ENCODE data around the gene CNTRL. TPM values are rescaled to one million over a fixed set of nuclear protein-coding genes. Genes with fewer than 3 reads are reported as not detected.

Gene CNTRL
- polyA plus RNA-seq, 1 donor from 2014 or later: 16.0 TPM

DNA sequence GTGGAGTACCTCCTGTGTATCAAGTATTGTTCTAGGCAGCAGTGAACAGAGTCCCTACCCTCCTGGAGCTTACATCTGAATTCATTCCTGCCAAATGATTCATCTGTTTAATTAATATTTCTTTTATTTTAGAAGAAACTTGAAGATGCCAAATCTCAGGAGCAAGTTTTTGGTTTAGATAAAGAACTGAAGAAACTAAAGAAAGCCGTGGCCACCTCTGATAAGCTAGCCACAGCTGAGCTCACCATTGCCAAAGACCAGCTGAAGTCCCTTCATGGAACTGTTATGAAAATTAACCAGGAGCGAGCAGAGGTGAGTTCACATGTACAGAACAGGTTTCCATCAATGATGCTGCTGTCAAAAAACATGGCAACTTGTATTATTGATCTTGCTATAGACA, 69.0 kb downstream of the CNTRL start:
- Histone ChIP-seq H3K9me3 (ENCODE audit: low read length) (no peaks in the 10 kb centered on the region), H3K9me2 (ENCODE audit: insufficient read depth, low read length) (no peaks in the 10 kb centered on the region), H3K4me2 (ENCODE audit: low read length) (no peak overlapping the region), H4K20me1 (ENCODE audit: insufficient read depth) (no peaks in the 10 kb centered on the region), H3K36me3 (ENCODE audit: insufficient read depth, low read length) (peaks cover 17% of the 10 kb centered on the region), H3K27me3 (ENCODE audit: insufficient read depth, low read depth, low read length) (no peaks in the 10 kb centered on the region), H3K27ac (ENCODE audit: low read length) (no peak overlapping the region), H2AFZ (ENCODE audit: low read depth, low read length) (no peak overlapping the region), H3K9ac (ENCODE audit: low read length) (no peak overlapping the region), H3K79me2 (replicated peaks; ENCODE audit: insufficient read depth, low read length) (no peaks in the 10 kb centered on the region), H3F3A (ENCODE audit: insufficient read depth, low read length, poor library complexity, severe bottlenecking) (no peaks in the 10 kb centered on the region), H3K4me3 (ENCODE audit: low read length) (no peak overlapping the region)
- TF ChIP-seq SMC3 (conservative IDR thresholded peaks at IDR 0.05; ENCODE audit: poor library complexity): no peak
- TF ChIP-seq, protein P1, sequence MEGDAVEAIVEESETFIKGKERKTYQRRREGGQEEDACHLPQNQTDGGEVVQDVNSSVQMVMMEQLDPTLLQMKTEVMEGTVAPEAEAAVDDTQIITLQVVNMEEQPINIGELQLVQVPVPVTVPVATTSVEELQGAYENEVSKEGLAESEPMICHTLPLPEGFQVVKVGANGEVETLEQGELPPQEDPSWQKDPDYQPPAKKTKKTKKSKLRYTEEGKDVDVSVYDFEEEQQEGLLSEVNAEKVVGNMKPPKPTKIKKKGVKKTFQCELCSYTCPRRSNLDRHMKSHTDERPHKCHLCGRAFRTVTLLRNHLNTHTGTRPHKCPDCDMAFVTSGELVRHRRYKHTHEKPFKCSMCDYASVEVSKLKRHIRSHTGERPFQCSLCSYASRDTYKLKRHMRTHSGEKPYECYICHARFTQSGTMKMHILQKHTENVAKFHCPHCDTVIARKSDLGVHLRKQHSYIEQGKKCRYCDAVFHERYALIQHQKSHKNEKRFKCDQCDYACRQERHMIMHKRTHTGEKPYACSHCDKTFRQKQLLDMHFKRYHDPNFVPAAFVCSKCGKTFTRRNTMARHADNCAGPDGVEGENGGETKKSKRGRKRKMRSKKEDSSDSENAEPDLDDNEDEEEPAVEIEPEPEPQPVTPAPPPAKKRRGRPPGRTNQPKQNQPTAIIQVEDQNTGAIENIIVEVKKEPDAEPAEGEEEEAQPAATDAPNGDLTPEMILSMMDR (IDR thresholded peaks at IDR 0.05; ENCODE audit: poor library complexity, severe bottlenecking): no peak
- TF ChIP-seq MXI1 (conservative IDR thresholded peaks at IDR 0.05; ENCODE audit: poor library complexity, severe bottlenecking): no peak
- no peak for TF ChIP-seq EZH2 (IDR thresholded peaks at IDR 0.05; ENCODE audit: borderline replicate concordance, insufficient read depth, low read length, poor library complexity, severe bottlenecking)
- TF ChIP-seq POLR2AphosphoS5 (IDR thresholded peaks at IDR 0.05): no peak
- no peak for TF ChIP-seq EP300 (conservative IDR thresholded peaks at IDR 0.05; ENCODE audit: poor library complexity, severe bottlenecking)
- TF ChIP-seq TAF1 (IDR thresholded peaks at IDR 0.05; ENCODE audit: low read depth): no peak
- TF ChIP-seq RAD21 (conservative IDR thresholded peaks at IDR 0.05): no peak
- TF ChIP-seq, protein P2, sequence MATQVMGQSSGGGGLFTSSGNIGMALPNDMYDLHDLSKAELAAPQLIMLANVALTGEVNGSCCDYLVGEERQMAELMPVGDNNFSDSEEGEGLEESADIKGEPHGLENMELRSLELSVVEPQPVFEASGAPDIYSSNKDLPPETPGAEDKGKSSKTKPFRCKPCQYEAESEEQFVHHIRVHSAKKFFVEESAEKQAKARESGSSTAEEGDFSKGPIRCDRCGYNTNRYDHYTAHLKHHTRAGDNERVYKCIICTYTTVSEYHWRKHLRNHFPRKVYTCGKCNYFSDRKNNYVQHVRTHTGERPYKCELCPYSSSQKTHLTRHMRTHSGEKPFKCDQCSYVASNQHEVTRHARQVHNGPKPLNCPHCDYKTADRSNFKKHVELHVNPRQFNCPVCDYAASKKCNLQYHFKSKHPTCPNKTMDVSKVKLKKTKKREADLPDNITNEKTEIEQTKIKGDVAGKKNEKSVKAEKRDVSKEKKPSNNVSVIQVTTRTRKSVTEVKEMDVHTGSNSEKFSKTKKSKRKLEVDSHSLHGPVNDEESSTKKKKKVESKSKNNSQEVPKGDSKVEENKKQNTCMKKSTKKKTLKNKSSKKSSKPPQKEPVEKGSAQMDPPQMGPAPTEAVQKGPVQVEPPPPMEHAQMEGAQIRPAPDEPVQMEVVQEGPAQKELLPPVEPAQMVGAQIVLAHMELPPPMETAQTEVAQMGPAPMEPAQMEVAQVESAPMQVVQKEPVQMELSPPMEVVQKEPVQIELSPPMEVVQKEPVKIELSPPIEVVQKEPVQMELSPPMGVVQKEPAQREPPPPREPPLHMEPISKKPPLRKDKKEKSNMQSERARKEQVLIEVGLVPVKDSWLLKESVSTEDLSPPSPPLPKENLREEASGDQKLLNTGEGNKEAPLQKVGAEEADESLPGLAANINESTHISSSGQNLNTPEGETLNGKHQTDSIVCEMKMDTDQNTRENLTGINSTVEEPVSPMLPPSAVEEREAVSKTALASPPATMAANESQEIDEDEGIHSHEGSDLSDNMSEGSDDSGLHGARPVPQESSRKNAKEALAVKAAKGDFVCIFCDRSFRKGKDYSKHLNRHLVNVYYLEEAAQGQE (IDR thresholded peaks at IDR 0.05; ENCODE audit: borderline replicate concordance): no peak

DNA sequence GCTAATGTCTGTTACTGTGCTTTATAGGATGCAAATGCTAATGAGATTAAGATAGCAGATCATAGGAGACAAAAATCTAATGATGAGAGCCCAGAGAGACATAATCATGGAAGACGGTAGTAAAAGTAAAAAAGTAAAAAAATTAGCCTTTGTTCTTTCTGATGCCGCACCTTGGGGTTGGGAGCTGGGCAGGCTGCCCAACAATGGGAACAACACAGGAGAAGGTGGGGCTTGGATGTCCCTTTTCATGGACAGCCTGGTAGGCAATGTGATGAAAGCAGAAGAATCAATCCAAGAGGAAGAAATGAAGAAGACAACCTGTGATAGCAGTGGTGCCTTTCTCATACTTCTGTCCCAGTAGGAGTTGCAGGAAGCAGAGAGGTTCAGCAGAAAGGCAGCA, 69.7 kb downstream of the CNTRL start:
- H3K27ac ChIP-seq (ENCODE audit: low read length): no peak overlapping the region
- no peaks in the 10 kb centered on the region for H3K9me2 ChIP-seq (ENCODE audit: insufficient read depth, low read length)
- H3K9ac ChIP-seq (ENCODE audit: low read length): no peak overlapping the region
- no peak overlapping the region for H2AFZ ChIP-seq (ENCODE audit: low read depth, low read length)
- no peaks in the 10 kb centered on the region for H3K27me3 ChIP-seq (ENCODE audit: insufficient read depth, low read depth, low read length)
- TF ChIP-seq, protein P1 (IDR thresholded peaks at IDR 0.05; ENCODE audit: poor library complexity, severe bottlenecking): no peak
- TF ChIP-seq TAF1 (IDR thresholded peaks at IDR 0.05; ENCODE audit: low read depth) (no peak), EZH2 (IDR thresholded peaks at IDR 0.05; ENCODE audit: borderline replicate concordance, insufficient read depth, low read length, poor library complexity, severe bottlenecking) (no peak), EP300 (conservative IDR thresholded peaks at IDR 0.05; ENCODE audit: poor library complexity, severe bottlenecking) (no peak), POLR2AphosphoS5 (IDR thresholded peaks at IDR 0.05) (no peak), MXI1 (conservative IDR thresholded peaks at IDR 0.05; ENCODE audit: poor library complexity, severe bottlenecking) (no peak), RAD21 (conservative IDR thresholded peaks at IDR 0.05) (no peak), SMC3 (conservative IDR thresholded peaks at IDR 0.05; ENCODE audit: poor library complexity) (no peak)
- TF ChIP-seq, protein P2 (IDR thresholded peaks at IDR 0.05; ENCODE audit: borderline replicate concordance): no peak
- H4K20me1 ChIP-seq (ENCODE audit: insufficient read depth): no peaks in the 10 kb centered on the region
- H3K4me2 ChIP-seq (ENCODE audit: low read length): no peak overlapping the region
- H3K79me2 ChIP-seq (replicated peaks; ENCODE audit: insufficient read depth, low read length): no peaks in the 10 kb centered on the region
- no peaks in the 10 kb centered on the region for H3F3A ChIP-seq (ENCODE audit: insufficient read depth, low read length, poor library complexity, severe bottlenecking)
- H3K4me3 ChIP-seq (ENCODE audit: low read length): no peak overlapping the region
- peaks cover 17% of the 10 kb centered on the region for H3K36me3 ChIP-seq (ENCODE audit: insufficient read depth, low read length)
- no peaks in the 10 kb centered on the region for H3K9me3 ChIP-seq (ENCODE audit: low read length)

Data from neural cell (in vitro differentiated cells).